ENCODE results near the gene ZNF652.

GRCh38 chr17:49409066-49409465, 47.0 kb upstream of the ZNF652 start:
- no peak for TF ChIP-seq POLR2AphosphoS5 (IDR thresholded peaks at IDR 0.05)
- no peak for TF ChIP-seq CTCF (IDR thresholded peaks at IDR 0.05)
